GM12874 (cell line): ENCODE results near the gene LRRC63.

Source experiments
- CTCF ChIP-seq: IDR thresholded peaks from 2 replicates; pipeline ENCODE4 v1.5.1; 2011; ENCODE audit warnings: low read depth, mild to moderate bottlenecking, control low read depth, low read length, moderate library complexity; ENCODE audit not compliant: insufficient read depth

The LRRC63 gene

DNA sequence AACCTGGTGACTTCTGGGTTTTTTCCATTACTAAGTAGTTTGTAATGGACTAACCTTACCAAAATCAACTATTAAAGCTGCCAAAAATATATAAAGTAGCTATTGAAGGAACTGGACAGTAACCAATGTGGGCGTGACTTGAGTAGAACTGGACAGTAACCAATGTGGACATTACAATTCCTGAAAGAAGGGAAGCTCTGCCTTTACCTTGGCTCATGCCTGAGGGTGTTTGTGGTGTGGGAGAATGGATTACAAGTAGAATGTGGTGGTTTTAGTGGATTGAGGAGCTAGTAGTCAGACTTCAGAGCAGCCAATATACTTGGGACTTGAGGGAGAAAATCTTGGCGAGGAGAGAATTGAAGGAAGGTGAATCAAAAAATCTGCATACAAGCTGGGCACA is 17.5 kb downstream of the LRRC63 start:
- TF ChIP-seq CTCF, result no peak

DNA sequence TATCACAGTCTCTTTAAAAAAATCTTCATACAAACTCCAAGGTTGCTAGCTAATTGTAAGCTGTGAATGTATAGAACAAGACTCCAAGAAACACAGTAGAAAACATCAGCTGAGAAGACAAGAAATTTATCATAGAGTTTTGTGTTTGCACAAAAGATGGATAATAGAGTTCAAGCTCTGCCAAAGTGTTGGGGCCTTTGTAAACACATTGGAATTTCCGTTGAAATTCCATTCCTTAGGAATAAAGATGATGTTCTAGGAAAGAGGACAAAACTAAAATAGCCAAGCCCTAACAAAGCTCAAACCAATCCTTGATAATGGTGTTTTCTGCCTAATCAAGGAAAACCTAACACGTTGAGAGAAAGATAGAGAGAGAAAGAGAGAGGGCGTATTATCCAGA is 20.6 kb downstream of the LRRC63 start:
- no peak for TF ChIP-seq CTCF

DNA sequence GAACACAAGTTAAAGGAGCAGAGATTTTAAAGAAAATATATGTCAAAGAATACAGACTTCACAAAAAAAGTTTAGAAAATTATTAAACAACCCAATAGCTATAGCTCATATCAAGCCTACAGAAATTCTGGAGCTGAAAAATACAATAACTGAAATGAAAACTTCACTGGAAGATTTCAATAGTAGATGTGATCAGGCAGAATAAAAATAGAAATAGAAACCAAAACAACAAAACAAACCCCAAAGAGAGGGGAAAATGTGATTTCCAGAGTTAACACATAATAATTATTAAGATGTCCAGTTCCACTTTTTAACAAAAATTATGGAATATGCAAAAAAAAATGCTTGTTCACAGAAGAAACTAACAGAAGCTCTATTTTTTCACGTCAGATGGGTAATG is 23.6 kb downstream of the LRRC63 start:
- no peak for TF ChIP-seq CTCF

GRCh38 chr13:46265292-46265691 is 53.6 kb downstream of the LRRC63 start:
- TF ChIP-seq CTCF, result no peak

DNA sequence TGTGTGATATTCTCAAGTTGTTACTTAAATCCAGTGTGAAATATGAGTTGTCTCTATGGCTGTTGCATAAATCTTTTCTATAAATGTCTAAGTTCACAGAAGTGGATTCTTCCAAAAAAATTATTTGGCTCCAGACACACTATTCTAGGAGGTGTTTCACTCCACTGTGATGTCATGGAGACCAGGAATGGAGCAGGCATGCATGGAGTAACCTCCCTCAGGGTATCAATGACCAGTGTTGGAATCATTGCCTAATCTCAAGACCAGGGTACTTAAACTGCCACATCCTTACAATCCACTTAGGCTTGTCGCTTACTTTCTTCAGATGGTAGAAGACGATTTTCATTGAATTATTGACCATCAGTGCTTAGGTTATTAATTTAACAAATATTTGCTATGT is 55.4 kb downstream of the LRRC63 start:
- no peak for TF ChIP-seq CTCF

DNA sequence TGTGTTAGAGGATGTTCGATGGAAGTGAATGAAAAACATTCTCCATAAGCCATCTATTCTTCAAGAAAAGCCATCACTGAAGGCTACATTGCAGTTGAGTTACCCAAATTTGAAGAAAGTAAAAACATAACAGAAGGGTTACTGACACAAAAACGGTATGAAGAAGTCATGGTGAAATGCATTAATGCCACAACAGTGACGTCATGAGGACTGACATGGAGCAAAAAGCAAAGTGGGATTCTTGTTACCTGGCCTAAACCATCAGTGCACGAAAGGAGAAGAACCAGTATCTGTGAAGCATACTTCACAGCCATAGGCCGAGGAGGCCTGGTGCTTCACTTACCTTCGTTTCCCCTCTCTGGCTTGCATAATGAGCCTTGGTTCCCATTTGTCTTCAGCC is 58.7 kb downstream of the LRRC63 start:
- TF ChIP-seq CTCF, result no peak

DNA sequence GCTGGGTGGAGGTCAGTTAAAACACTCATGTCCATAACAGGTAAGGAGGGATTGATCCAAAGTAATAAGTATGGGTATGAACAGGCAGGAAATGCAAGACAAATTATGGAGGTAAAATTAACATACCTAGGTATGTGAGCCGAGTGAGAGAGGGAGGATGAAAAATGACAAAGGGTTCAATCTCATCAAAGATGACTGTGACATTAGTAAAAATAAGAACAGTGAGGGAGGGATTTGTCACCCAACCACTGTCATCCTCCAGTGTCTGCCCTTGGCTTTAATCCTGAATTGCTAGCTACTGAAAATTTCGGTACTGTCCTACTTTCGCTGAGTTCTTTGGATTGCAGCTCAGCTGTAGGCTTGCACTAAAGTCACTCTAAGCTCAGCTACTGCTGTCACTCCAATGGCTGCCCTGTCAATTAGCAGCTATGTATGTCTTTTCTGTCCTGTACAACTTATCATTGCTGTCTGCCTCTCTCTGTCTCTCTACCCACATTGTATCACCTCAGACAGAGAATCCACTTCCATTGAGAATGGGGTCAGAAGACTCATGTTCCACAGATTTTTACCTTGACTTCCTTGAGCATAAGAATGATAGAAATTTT is 62.5 kb downstream of the LRRC63 start:
- no peak for TF ChIP-seq CTCF
